GM18867 (cell line): ENCODE results near the gene EIF4G3.
"Not testable (repeated sequence)": the region's sequence is repeated elsewhere in the genome, so short reads cannot be mapped to it uniquely, and the experiment has no call there.

ENCODE experiments used
- ATAC-seq: cut with Tn5 transposase; IDR thresholded peaks from one replicate; pipeline ENCODE4 v1.9.1; 2021; ENCODE audit warnings: mild to moderate bottlenecking, moderate library complexity; ENCODE audit not compliant: unreplicated experiment

Gene EIF4G3

DNA sequence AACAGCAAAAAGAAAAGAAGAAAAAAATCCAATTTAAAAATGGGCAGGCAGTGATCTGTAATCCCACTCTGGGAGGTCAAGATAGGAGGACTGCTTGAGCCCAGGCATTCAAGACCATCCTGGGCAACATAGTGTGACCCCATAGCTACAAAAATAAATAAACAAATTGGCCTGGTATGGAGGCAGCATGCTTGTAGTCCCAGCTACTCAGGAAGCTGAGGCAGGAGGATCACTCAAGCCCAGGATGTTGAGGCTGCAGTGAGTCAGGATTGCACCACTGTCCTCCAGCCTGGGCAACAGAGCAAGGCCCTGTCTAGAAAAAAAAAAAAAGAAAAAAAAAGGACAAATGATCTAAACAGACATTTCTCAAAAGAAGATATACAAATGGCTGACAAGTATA is 99.6 kb downstream of the EIF4G3 start:
- no peak for ATAC-seq

DNA sequence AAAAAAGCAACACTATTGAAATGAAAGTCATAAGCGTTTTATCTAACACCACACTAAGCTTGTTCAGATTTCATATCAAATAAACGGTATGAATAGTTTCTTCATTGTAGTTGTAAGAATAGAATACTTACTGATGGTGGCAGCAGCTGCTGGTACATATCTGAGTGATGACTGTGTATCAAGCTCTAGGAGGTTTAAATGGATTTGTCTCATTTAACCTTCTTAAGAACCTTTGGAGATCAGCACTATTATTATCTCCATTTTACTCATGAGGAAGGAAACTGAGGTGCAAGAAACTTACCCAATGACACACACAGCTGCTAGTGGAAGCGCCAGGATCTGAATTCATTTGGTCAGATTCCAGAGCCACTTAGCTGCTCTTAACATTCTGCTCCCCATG is 104.0 kb downstream of the EIF4G3 start:
- no peak for ATAC-seq

DNA sequence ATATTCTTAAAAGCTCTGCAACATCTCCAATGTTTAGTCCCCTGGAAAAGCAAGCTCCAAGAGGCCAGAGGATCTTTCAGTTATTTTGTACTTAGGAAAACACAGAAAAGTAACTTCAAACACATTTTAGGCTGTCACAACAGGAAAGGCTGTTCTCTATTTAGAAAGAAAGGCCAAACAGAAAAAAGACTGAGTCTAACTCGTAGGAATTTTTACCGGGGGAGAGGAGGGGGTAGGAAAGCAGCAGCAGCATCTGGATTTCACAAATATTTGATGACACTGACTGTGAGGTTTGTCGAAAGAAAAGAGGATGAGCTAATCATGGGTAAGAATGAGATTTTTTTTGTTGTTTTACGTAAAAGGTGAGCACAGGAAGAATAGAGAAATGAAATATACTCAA is 107.1 kb downstream of the EIF4G3 start:
- ATAC-seq = no peak

DNA sequence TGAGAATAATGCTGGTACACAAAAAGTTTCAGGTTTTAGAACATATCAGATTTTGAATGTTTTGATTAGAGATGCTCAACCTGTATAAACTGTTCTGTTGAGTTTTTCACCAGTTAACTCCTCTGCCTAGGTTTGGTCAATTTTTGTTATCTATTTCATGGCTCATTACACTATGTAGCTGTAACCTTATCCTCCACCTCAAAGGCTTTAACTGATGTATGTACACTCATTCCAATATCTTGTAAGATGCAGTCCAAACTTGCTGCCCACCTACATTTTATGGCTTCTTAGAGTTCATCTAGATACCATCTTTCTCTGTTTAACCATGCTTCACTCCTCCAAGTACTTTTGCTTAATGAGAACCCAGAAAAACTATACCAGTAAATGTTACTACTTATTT is 107.8 kb downstream of the EIF4G3 start:
- ATAC-seq = no peak

DNA sequence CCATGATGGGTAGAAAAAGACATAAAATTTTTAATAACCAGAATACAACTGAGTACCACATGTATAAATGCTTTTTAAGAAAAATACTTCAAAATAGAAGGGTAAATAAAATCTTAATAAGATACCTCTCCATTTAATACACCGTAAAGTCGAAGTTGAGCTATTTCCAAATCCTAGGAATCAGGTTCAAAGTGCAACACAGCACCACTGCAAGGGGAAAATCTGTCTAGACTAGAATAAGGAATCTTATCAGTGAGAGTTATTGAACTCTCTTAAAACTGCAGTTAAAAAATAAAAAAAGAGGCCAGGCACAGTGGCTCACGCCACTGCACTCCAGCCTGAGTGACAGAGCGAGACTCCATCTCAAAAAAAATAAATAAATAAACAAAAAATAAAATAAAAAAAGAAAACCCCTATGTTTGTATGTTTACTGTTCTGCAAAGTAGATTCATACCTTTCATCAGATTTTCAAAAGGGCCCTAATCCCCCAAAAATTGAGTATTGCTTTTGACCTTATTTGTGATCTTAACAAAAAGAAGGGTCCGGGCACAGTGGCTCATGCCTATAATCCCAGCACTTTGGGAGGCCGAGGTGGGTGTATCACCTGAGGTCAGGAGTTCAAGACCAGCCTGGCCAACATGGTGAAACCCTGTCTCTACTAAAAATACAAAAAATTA is 109.0 kb downstream of the EIF4G3 start:
- no peak for ATAC-seq

DNA sequence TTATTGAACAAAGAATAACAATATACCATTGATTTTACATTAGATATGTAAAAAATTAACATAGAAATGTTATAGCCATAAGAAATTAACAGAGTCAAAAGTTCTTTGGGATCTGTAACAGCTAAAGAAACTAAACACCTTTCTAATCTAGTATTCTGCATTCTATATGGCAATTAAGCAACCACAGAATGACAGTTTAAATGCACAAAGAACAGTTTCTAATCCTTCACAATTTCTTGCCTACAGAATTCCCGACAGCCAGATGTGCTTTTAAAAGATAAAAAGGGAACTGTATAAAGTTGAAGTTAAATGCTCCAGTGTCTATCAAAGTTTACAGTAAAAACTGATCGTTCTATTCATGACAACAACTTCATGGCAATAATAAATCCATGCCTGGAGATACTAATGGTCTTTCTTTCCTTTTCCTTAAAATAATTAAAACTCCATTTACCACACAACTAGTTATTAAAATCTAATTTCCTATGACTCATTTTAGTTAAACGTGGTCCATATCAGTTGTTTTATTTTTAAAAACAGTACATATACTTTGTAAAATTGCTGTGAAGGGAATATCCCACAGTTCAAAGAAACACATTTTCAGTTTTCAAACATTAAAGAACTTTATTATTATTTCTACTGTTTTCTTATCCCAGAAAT is 110.2 kb downstream of the EIF4G3 start:
- ATAC-seq = no peak

DNA sequence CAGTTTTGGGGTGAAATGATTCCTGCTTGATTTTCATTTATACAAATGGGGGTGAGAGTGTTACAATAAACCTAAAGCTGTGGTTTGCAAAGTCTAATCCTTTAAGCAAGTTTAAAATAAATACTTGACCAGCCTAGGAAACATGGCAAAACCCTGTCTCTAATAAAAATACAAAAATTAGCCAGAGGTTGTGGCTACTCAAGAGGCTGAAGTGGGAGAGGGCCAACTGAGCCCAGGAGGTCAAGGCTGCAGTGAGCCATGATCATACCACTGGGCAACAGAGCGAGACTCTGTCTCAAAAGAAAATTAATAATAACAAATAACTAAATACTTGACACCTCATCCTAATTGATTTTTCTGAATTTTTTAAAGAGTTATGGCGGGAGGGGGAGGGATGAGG is 110.8 kb downstream of the EIF4G3 start:
- no peak for ATAC-seq

DNA sequence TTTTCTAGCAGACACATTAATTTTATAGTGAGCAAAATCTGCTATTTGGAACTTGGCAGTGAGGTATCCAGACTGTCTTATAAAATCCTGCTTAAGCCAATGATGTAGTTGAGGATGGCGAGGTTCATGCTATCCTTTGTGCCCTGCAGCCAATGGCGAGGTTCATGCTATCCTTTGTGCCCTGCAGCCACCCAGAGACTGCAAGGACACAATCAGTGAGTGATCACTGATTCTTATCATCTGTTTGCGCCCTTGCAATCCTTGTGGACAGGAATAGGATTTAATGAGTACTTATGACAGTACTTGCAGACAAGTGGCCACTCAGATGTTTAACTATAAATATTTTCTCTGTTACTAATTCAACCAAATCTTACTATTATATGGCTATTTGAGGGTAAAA is 112.6 kb downstream of the EIF4G3 start:
- ATAC-seq = no peak

DNA sequence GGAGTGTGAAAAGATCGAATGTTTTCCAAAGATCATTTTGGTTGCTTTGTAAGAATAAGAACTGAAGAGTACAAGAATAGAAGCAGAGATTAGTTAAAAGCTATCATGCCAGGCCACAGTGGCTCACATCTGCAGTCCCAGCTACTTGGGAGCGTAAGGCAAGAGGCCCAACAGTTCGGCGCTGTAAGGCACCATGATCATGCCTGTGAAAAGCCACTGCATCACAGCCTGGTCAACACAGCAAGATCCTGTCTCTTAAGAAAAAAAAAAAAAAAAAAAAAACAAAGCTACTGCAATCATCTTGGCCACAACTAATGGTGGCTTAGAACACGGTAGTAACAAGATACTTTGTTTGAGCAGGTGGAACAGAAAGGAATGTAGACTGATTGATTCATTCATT is 116.2 kb downstream of the EIF4G3 start:
- no peak for ATAC-seq

DNA sequence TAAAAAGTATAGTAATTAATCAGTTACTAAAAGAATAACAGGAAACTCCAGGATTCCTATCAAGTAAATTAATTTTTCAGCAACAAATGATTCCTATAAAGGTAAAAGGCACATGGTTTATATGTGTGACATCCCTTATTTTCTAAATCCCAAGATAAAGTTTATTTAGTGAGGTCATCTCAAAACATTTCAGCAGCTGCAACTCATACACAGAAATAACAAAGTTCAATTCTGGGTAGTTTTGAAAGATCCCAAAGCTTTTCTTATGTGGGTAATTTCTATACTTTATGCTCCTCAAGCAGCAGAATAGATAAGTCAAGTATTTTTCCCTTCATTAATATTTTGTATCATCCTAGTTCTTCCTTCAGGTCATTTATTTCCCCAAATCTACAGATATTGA is 117.7 kb downstream of the EIF4G3 start:
- ATAC-seq = no peak

DNA sequence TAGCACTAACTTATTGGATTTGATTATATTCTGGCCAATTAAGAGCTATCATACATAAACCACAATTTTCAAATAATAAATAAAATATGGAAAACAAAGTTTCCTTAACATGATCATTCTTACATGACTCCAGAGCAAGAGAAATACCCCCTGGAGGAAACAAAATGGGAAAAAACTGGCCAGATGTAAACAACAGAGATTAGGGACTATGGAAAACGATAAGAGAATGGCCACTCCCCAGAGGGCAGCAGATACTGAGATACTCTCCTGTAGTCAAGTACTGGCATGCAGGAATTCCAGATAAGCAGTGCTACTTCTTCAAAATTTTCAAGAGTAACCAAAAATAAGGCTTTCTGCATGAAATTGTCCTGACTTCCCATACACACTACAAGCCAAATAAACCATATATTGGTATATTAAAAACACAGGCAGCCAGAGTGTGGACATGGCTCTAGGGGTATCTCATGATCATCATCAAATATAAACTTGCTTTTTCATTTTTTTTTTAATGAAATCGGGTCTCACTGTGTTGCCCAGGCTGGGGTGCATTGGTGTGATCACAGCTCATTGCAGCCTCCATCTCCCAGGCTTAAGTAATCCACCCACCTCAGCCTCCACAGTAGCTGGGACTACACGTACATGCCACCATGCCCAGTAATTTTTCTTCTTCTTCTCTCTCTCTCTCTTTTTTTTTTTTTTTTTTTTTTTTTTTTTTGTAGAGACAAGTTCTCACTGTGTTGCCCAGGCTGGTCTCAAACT is 118.5 kb downstream of the EIF4G3 start:
- no peak for ATAC-seq

DNA sequence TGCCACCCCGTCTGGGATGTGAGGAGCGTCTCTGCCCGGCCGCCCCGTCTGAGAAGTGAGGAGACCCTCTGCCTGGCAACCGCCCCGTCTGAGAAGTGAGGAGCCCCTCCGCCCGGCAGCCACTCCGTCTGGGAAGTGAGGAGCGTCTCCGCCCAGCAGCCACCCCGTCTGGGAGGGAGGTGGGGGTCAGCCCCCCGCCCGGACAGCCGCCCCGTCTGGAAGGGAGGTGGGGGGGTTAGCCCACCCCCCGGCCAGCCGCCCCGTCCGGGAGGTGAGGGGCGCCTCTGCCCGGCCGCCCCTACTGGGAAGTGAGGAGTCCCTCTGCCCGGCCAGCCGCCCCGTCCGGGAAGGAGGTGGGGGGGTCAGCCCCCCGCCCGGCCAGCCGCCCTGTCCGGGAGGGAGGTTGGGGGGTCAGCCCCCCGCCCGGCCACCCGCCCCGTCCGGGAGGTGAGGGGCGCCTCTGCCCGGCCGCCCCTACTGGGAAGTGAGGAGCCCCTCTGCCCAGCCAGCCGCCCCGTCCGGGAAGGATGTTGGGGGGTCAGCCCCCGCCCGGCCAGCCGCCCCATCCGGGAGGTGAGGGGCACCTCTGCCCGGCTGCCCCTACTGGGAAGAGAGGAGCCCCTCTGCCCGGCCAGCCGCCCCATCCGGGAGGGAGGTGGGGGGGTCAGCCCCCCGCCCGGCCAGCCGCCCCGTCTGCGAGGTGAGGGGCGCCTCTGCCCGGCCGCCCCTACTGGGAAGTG is 123.3 kb downstream of the EIF4G3 start:
- ATAC-seq = not testable (repeated sequence)

DNA sequence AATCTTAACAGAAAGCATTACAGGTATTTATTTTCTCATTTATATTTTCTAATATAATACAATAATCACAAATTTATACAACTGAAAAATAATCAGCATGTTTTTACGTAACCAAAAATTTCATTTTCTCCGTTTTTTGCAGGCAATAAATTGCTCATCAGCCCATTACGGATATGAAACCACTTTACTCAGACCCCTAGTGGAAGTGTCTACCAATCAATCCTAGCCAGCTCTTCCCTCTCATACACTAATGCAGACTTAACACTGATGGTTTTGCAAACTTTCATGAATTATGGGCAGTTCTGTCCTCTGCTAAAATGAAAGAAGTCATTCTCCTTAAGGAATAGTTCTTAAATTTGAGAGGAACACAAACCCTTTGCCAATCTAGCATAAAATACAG is 124.7 kb downstream of the EIF4G3 start:
- no peak for ATAC-seq

DNA sequence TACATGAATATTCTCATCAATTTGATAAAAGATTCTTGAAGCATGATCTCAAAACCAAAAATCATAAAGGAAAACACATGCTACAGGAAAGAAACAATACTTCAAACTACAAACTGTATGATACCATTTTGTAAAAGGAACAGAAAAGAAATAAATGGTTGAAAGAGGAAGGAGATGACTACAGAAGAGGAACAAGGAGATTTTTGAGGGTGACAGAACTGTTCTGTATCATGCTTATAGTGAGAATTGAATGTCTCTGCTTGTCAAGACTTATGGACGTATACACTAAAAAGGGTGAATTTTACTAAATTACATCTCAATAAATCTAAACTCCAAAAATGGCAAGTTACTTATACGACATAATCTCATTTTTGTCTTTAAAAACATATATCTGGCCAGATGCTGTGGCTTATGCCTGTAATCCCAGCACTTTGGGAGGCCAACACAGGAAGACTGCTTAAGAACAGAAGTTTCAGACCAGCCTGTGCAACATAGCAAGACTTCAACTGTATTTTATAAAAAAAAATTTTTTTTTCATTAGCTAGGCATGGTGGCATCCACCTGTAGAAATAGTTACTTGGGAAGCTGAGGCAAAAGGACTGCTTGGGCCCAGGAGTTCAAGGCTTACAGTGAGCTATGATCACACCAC is 125.4 kb downstream of the EIF4G3 start:
- ATAC-seq = no peak

DNA sequence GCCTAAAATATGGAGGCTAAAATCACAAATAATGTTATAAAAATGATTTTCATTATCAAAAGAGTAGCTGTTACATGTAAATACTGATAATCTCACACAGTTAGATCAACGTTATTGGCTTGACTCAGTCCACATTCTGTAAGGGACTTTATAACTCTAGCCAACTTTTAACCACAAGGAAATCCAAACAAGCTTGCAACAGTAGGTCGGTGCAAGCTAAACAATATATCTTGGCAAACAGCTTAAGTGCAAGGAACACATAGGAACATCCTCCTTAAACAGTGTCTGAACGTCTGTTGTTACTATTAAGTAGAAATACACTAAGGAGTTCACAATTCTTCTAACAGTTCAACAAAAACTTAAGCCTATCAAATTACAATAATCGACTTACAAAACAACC is 126.7 kb downstream of the EIF4G3 start:
- ATAC-seq = no peak

DNA sequence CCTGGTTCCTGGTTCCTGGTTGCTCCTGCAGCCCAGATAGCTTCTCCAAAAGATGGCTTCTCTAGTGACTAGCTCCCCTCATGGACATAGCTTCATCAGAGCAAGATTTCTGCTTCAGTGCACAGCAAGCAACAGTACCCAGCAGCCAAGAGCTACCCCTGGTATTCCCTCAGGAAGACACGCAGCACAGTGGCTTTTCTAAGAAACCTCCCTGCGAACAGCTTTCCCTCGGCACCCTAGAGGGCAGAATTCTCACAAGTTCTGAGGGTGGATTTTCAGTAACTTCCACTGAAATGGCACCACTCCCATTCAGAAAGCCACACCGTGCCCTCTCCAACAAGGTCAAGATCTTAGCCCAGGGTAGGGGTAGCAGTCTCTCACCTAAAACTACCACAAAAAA is 128.2 kb downstream of the EIF4G3 start:
- no peak for ATAC-seq

DNA sequence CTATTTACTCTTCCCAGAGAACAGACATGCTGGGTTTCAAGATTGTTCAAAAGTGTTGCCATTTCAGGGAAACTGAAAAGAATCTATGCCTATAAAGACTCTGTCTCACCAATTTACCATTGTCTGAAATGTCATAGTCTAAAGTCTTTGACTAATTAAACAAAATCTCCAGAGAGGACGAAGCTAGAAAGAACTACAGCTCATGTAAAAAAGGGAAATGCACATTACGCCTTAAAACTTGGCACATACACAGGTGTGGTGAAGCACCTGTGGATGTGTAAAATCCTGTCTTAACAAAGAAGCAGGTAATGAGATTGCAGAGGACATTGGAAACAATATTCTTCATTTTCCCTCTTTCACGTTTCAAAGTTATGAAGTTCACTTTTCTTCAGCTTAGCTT is 130.6 kb downstream of the EIF4G3 start:
- ATAC-seq = no peak

DNA sequence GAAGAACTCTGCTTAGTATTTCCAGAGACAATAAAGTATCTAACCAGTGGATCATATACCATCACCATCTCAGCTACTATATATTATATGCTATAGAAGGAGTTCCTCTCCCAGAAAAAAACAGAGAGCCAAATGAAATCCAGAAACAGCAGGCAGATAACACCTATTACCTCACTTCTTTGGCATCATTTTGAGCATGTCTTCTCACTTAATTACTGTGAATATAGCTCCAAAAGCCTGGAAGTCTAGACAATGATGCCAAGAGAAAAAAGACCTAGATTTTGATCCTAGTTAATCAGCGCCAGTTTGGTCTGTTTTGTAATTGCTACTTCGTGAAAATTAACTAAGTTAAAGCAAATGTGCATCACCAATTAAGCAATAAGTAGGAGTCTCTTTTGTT is 131.3 kb downstream of the EIF4G3 start:
- no peak for ATAC-seq

DNA sequence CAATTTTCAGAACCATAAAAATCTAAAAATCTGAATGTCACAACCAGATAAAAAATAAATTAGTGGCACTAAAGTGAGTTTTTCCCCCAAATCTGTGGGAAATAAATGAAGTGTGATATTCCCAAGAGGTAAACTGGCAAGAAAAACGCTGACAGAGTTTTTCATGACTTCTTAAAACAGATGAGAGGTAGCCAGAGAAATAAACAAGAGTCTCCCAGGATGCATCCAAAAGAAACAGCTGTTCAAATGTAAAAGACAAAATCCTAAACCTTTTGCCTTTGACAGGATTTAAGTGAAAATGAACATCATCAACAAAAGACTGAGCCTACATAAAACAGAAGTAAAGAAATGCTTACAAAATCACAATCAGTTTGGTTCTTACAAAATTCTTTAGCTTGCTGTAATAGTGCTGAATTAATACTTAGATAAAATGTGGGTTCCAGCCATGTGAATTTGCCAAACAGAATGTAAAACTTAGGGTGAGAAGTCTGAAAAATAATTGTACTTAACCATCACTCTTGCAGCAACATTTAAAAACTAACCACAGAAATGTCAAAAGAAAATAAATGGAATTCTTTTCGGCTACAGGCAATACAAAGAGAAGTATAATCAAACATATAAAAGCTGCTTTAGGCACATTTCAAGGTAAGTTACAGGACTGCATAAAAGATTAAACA is 133.6 kb downstream of the EIF4G3 start:
- ATAC-seq = no peak

DNA sequence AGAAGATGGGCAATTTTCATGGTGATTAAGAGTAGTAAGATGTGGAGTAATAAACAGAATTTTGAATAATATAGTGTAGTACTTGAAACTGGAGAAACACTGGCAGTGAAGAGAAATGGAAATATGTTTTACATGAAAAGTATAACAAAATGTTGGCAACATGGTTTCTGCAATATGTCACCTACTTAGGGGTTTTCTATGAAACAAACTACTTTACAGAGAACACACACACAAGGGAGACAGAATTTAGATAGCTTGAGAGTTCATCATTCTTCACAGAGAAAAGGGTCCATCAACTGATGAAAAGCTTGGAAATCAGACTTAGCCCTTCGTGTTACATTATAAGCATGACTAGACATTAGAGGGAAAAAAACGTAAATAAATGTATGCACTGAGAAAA is 135.2 kb downstream of the EIF4G3 start:
- no peak for ATAC-seq
